ENCODE measurements around the gene CUBN. TPM values are rescaled to one million over a fixed set of nuclear protein-coding genes. Genes with fewer than 3 reads are reported as not detected.

CUBN gene
- total and polyA plus RNA-seq, 9 of the 15 experiments (the other 6 are each of a cell fraction or from before 2014, with no cell fraction given): 0.04 to 0.33 (median 0.09) TPM

GRCh38 chr10:16988900-16989299 lies 140.7 kb downstream of the CUBN start:
- Histone ChIP-seq H3K4me2 (ENCODE audit: insufficient read depth, low read length) (no peak overlapping the region), H3K27me3 (ENCODE audit: control insufficient read depth in 2 of 2, insufficient read depth in 2 of 2, low read length in 2 of 2) (no peaks in the 10 kb centered on the region), H2AFZ (ENCODE audit: low read depth, low read length) (no peak overlapping the region), H3K27ac (ENCODE audit: extremely low read depth, low read depth, low read length) (no peak overlapping the region), H3K9ac (ENCODE audit: insufficient read depth in 1 of 2, low read depth in 2 of 2, low read length in 2 of 2) (no peak overlapping the region), H3K36me3 (ENCODE audit: control insufficient read depth, insufficient read depth, low read length) (no peaks in the 10 kb centered on the region), H3K4me3 (no peak overlapping the region), H3K9me1 (ENCODE audit: control insufficient read depth, insufficient read depth, low read length) (no peaks in the 10 kb centered on the region), H3K4me1 (replicated peaks in 1 of 2; ENCODE audit: control insufficient read depth in 2 of 2, insufficient read depth in 2 of 2, low read length in 2 of 2) (peaks cover 0 to 7% of the 10 kb centered on the region in 2 experiments; a peak in 3 of 5 replicates), H3K79me2 (ENCODE audit: control insufficient read depth, insufficient read depth, low read length) (no peaks in the 10 kb centered on the region), H4K20me1 (replicated peaks; ENCODE audit: control insufficient read depth, insufficient read depth, low read length) (no peaks in the 10 kb centered on the region), H3K9me3 (replicated peaks; ENCODE audit: control insufficient read depth, insufficient read depth, low read depth, low read length) (0 out of 2 replicates have a peak, but pooled peaks cover 2% of the 10 kb centered on the region)
- 53% methylated on average over 2 of the region's 2 CpGs for WGBS (ENCODE audit: insufficient coverage, low coverage, missing lambda C conversion rate)
- intact Hi-C loops (cut with micrococcal nuclease) (no loop called here), in situ Hi-C loops (cut with MboI) (no loop called here)
- DNase-seq (ENCODE audit: extremely low read depth in 1 of 4, low spot score in 3 of 4) (no peak), FAIRE-seq (peak; percentile 56), ATAC-seq (no peak)
- TF ChIP-seq HNRNPUL1 (IDR thresholded peaks at IDR 0.05; ENCODE audit: low read length) (no peak), ZNF143 (CRISPR knock-in tag; IDR thresholded peaks at IDR 0.05) (no peak), RUNX1 (IDR thresholded peaks at IDR 0.05; ENCODE audit: low read depth) (no peak), PRDM10 (IDR thresholded peaks at IDR 0.05; ENCODE audit: partially characterized antibody) (no peak), SMAD1 (IDR thresholded peaks at IDR 0.05; ENCODE audit: low read depth, low read length, partially characterized antibody) (no peak), SNAPC5 (CRISPR knock-in tag; IDR thresholded peaks at IDR 0.05) (no peak), ZNF146 (CRISPR knock-in tag; IDR thresholded peaks at IDR 0.05; ENCODE audit: unreplicated experiment) (no peak), ZNF830 (CRISPR knock-in tag; IDR thresholded peaks at IDR 0.05) (no peak), RAD21 (CRISPR knock-in tag; conservative IDR thresholded peaks at IDR 0.05 in 1 of 2, IDR thresholded peaks at IDR 0.05 in 1 of 2) (no peak)
- ChIA-PET POLR2A (no interaction called here), CTCF (ENCODE audit: low intra/inter-chr PET ratio) (no interaction called here)
- BruUV-seq (replicated peaks): no TSS peak

Measured in K562 (cell line).